WTC11 (cell line): ENCODE measurements around the gene FOXJ1. TPM values are rescaled to one million over a fixed set of nuclear protein-coding genes. Genes with fewer than 3 reads are reported as not detected.

Experiments used
- ATAC-seq: fragments of 200-7000 bp; cut with Tn5 transposase; 2 replicates; pipeline ENCODE4 v1.10.0; 2021; ENCODE audit warnings: mild to moderate bottlenecking, moderate library complexity
- CTCF ChIA-PET: fragments of 300-600 bp; sonication (Branson Sonifier 250); formaldehyde crosslinking; loops from one replicate; lab custom pipeline; 2021; ENCODE audit warnings: antibody characterized with exemption; lab: Charles Lee
- POLR2A ChIA-PET: fragments of 350-600 bp; sonication (Branson Sonifier 250); formaldehyde crosslinking; loops from one replicate; lab custom pipeline; 2021; ENCODE audit warnings: antibody characterized with exemption; lab: Charles Lee
- DNase-seq: peaks from one replicate; pipeline ENCODE4 v3.0.0; 2021; ENCODE audit warnings: low spot score
- H3K27ac Mint-ChIP-seq: 2 replicates; pipeline ENCODE4 v1.8.0; 2021; ENCODE audit warnings: mixed read lengths
- H3K27me3 Mint-ChIP-seq: 2 replicates; pipeline ENCODE4 v1.8.0; 2021; ENCODE audit warnings: low read depth, mild to moderate bottlenecking, moderate library complexity, mixed read lengths
- H3K36me3 Mint-ChIP-seq: 2 replicates; pipeline ENCODE4 v1.8.0; 2021; ENCODE audit warnings: mixed read lengths
- H3K4me1 Mint-ChIP-seq: 2 replicates; pipeline ENCODE4 v1.8.0; 2022; ENCODE audit warnings: mixed read lengths
- H3K4me3 Mint-ChIP-seq: 2 replicates; pipeline ENCODE4 v1.8.0; 2021; ENCODE audit warnings: mild to moderate bottlenecking, moderate library complexity, mixed read lengths
- H3K9me3 Mint-ChIP-seq: 2 replicates; pipeline ENCODE4 v1.8.0; 2021; ENCODE audit warnings: mixed read lengths
- ATF2 ChIP-seq: sonication (generic); formaldehyde crosslinking; IDR thresholded peaks from 2 replicates; pipeline ENCODE4 v1.8.1; 2022; ENCODE audit warnings: low read depth, missing genetic modification reagents, borderline replicate concordance
- CTCF ChIP-seq: fragments of 200-600 bp; IDR thresholded peaks from 2 replicates; pipeline ENCODE4 v1.8.0; 2022; ENCODE audit warnings: antibody characterized with exemption
- EMX1 ChIP-seq: fragments of 250-450 bp; sonication (Bioruptor Pico); IDR thresholded peaks from 2 replicates; pipeline ENCODE4 v1.8.0; 2021; ENCODE audit warnings: mild to moderate bottlenecking
- ERG ChIP-seq: fragments of 250-450 bp; sonication (Bioruptor Pico); IDR thresholded peaks from 2 replicates; pipeline ENCODE4 v1.8.0; 2021; ENCODE audit warnings: mild to moderate bottlenecking
- FOXP1 ChIP-seq: sonication (generic); formaldehyde crosslinking; IDR thresholded peaks from 2 replicates; pipeline ENCODE4 v1.8.0; 2022; ENCODE audit warnings: missing genetic modification reagents, mild to moderate bottlenecking, moderate library complexity, borderline replicate concordance
- FOXP4 ChIP-seq: sonication (generic); formaldehyde crosslinking; IDR thresholded peaks from 2 replicates; pipeline ENCODE4 v1.8.0; 2022; ENCODE audit warnings: mild to moderate bottlenecking, missing genetic modification reagents
- IRF1 ChIP-seq: sonication (generic); formaldehyde crosslinking; IDR thresholded peaks from 2 replicates; pipeline ENCODE4 v1.8.0; 2023; ENCODE audit warnings: missing genetic modification reagents
- MAX ChIP-seq: sonication (generic); formaldehyde crosslinking; IDR thresholded peaks from 2 replicates; pipeline ENCODE4 v1.8.0; 2022; ENCODE audit warnings: mild to moderate bottlenecking, missing genetic modification reagents
- MXD4 ChIP-seq: fragments of 250-450 bp; sonication (Bioruptor Pico); IDR thresholded peaks from 2 replicates; pipeline ENCODE4 v1.8.0; 2021; ENCODE audit warnings: mild to moderate bottlenecking, moderate library complexity, borderline replicate concordance
- OVOL2 ChIP-seq: fragments of 250-450 bp; sonication (Bioruptor Pico); IDR thresholded peaks from 2 replicates; pipeline ENCODE4 v1.9.0; 2021; ENCODE audit warnings: mild to moderate bottlenecking, borderline replicate concordance
- SMAD4 ChIP-seq: sonication (generic); formaldehyde crosslinking; IDR thresholded peaks from 2 replicates; pipeline ENCODE4 v1.8.0; 2022; ENCODE audit warnings: mild to moderate bottlenecking, missing genetic modification reagents
- TEAD4 ChIP-seq: sonication (generic); formaldehyde crosslinking; IDR thresholded peaks from 2 replicates; pipeline ENCODE4 v1.8.0; 2022; ENCODE audit warnings: mild to moderate bottlenecking, missing genetic modification reagents
- USF1 ChIP-seq: sonication (generic); formaldehyde crosslinking; IDR thresholded peaks from 2 replicates; pipeline ENCODE4 v1.8.0; 2022; ENCODE audit warnings: mild to moderate bottlenecking, missing genetic modification reagents
- USF2 ChIP-seq: sonication (generic); formaldehyde crosslinking; IDR thresholded peaks from 2 replicates; pipeline ENCODE4 v1.8.1; 2023; ENCODE audit warnings: mild to moderate bottlenecking, missing genetic modification reagents, moderate library complexity
- ZMAT4 ChIP-seq: fragments of 250-450 bp; sonication (Bioruptor Pico); IDR thresholded peaks from 2 replicates; pipeline ENCODE4 v1.9.0; 2021; ENCODE audit warnings: mild to moderate bottlenecking
- ZNF423 ChIP-seq: fragments of 250-450 bp; sonication (Bioruptor Pico); IDR thresholded peaks from 2 replicates; pipeline ENCODE4 v2.1.2; 2022; ENCODE audit warnings: mild to moderate bottlenecking, moderate library complexity
- total RNA-seq: library from RNA; stranded (reverse); gene quantifications from 3 replicates; pipeline ENCODE4 v1.2.3, GENCODE V29; 2021

Gene FOXJ1
- total RNA-seq, 1 experiment from 2014 or later = 11.8 TPM

GRCh38 chr17:76146053-76146851, 5.2 kb upstream of the FOXJ1 start:
- peaks cover 61% of the 10 kb centered on the region for H3K4me1 Mint-ChIP-seq
- ChIA-PET CTCF (interaction anchor here (0.6 to 7.0 kb wide), 10 partner anchors 10 to 133 kb away, joined by 3 to 41 read pairs (median 4); no protein-coding TSS in a partner anchor), POLR2A (no interaction called here)
- no peaks in the 10 kb centered on the region for H3K36me3 Mint-ChIP-seq
- no peaks in the 10 kb centered on the region for H3K9me3 Mint-ChIP-seq
- ATAC-seq = no peak
- TF ChIP-seq FOXP4 (CRISPR knock-in tag) (no peak), USF1 (CRISPR knock-in tag) (no peak), MAX (CRISPR knock-in tag) (no peak), ERG (CRISPR knock-in tag) (no peak), EMX1 (CRISPR knock-in tag) (no peak), ZNF423 (CRISPR knock-in tag) (no peak), MXD4 (CRISPR knock-in tag) (no peak), USF2 (CRISPR knock-in tag) (no peak), ZMAT4 (no peak), SMAD4 (CRISPR knock-in tag) (no peak), OVOL2 (CRISPR knock-in tag) (no peak), IRF1 (no peak), TEAD4 (no peak), FOXP1 (CRISPR knock-in tag) (no peak), CTCF (no peak), ATF2 (CRISPR knock-in tag) (no peak)
- H3K27me3 Mint-ChIP-seq = peaks cover 25% of the 10 kb centered on the region
- no peak overlapping the region for H3K4me3 Mint-ChIP-seq
- no peak overlapping the region for H3K27ac Mint-ChIP-seq
- no peak for DNase-seq
